Brain microvascular endothelial cell (primary cell): ENCODE measurements around the gene CSMD2.

ENCODE experiments used
- DNase-seq: peaks from one replicate; pipeline ENCODE4 v3.0.0-alpha.2; 2020
- H3K27ac ChIP-seq: fragments of 250-450 bp; sonication (Bioruptor Pico); 2 replicates; pipeline ENCODE4 v1.5.1; 2020; ENCODE audit warnings: mild to moderate bottlenecking, moderate library complexity
- H3K27me3 ChIP-seq: fragments of 250-450 bp; sonication (Bioruptor Pico); replicated peaks from 2 replicates; pipeline ENCODE4 v1.5.1; 2020; ENCODE audit warnings: mild to moderate bottlenecking
- H3K36me3 ChIP-seq: fragments of 250-450 bp; sonication (Bioruptor Pico); replicated peaks from 2 replicates; pipeline ENCODE4 v1.5.1; 2020; ENCODE audit warnings: mild to moderate bottlenecking
- H3K4me3 ChIP-seq: 2 replicates; pipeline ENCODE4 v1.5.1; 2011; ENCODE audit warnings: low read depth, mild to moderate bottlenecking, control low read depth, low read length, moderate library complexity
- in situ Hi-C: cut with HindIII; loops from 2 replicates; pipeline ENCODE4 v1.10.0; 2017; ENCODE audit warnings: low sequenced_read_pairs, low pct_ligation_motif_present
- TF ChIP-seq, protein P1 (sequence below): IDR thresholded peaks from 2 replicates; pipeline ENCODE4 v1.5.1; 2011; ENCODE audit warnings: low read depth, mild to moderate bottlenecking, moderate library complexity, low read length, control low read depth, inconsistent platforms; ENCODE audit errors: missing control alignments

CSMD2 gene

DNA sequence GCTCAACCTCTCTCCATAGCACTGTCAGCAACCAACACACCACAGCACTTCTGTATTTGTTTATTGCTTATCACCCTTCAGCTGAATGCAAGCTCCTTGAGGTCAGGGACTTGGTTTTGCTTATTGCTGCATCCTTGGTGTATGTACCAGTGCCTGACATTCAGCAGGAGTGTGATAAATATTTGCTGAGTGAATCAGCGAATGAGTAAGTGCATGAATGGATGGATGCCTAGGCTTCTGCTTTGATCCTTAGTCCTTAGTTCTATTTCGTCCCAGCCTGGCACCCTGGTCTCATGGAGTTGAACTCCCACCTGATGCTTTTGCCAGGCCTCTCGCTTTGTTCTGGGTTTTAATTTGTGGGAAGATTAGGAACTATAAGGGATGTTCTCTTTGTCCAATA, 604.4 kb downstream of the CSMD2 start:
- no peaks in the 10 kb centered on the region for H3K27me3 ChIP-seq
- no peaks in the 10 kb centered on the region for H3K36me3 ChIP-seq
- in situ Hi-C loops = no loop called here
- no peak for DNase-seq
- H3K4me3 ChIP-seq = no peak overlapping the region
- no peak overlapping the region for H3K27ac ChIP-seq
- TF ChIP-seq, protein P1, sequence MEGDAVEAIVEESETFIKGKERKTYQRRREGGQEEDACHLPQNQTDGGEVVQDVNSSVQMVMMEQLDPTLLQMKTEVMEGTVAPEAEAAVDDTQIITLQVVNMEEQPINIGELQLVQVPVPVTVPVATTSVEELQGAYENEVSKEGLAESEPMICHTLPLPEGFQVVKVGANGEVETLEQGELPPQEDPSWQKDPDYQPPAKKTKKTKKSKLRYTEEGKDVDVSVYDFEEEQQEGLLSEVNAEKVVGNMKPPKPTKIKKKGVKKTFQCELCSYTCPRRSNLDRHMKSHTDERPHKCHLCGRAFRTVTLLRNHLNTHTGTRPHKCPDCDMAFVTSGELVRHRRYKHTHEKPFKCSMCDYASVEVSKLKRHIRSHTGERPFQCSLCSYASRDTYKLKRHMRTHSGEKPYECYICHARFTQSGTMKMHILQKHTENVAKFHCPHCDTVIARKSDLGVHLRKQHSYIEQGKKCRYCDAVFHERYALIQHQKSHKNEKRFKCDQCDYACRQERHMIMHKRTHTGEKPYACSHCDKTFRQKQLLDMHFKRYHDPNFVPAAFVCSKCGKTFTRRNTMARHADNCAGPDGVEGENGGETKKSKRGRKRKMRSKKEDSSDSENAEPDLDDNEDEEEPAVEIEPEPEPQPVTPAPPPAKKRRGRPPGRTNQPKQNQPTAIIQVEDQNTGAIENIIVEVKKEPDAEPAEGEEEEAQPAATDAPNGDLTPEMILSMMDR = no peak

DNA sequence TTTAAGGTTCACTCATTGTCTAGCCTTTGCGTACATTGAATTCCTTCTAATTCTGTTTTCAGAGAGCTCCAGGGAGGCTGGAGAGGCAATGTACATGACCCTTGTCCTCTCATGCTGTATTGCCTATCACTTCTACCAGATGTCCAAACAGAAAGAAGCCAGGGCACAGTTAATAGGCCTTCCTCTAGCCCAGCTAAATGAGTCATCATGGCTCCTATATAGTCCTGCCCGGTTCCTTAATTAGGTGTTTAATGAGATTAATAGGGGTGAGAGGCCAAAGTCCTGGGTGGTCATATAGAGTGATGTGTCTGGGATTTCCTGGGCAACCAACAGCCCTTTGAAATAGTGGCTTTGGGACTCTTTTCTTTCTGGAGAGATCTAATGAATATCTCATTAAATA, 616.3 kb downstream of the CSMD2 start:
- in situ Hi-C loops = no loop called here

DNA sequence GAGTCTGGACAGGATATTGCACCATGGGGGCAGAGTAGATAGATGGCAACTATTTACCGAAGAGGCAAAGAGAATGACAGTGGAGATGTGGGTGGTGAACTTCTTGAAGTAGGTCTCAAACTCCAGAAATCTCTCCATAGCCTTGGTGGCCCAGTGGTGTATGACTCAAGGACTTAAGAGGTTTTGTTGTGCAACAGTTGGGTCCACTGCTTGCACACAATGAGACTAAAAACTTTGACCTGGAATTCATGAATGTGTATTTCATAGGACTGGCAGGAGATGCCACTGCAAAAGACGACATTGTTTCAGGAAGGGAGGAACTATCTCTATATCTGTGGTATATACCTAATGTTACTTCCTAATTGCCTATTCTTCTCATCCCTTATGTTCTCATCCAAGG, 616.7 kb downstream of the CSMD2 start:
- DNase-seq = no peak
- TF ChIP-seq, protein P1 = no peak
- H3K27ac ChIP-seq = no peak overlapping the region
- in situ Hi-C loops = no loop called here
- no peaks in the 10 kb centered on the region for H3K36me3 ChIP-seq
- no peaks in the 10 kb centered on the region for H3K27me3 ChIP-seq
- no peak overlapping the region for H3K4me3 ChIP-seq

More for the DNA sequence above, 616.3 kb downstream of the CSMD2 start:
- TF ChIP-seq, protein P1 = no peak
- Histone ChIP-seq H3K27ac (no peak overlapping the region), H3K27me3 (no peaks in the 10 kb centered on the region), H3K4me3 (no peak overlapping the region), H3K36me3 (no peaks in the 10 kb centered on the region)
- DNase-seq = no peak

DNA sequence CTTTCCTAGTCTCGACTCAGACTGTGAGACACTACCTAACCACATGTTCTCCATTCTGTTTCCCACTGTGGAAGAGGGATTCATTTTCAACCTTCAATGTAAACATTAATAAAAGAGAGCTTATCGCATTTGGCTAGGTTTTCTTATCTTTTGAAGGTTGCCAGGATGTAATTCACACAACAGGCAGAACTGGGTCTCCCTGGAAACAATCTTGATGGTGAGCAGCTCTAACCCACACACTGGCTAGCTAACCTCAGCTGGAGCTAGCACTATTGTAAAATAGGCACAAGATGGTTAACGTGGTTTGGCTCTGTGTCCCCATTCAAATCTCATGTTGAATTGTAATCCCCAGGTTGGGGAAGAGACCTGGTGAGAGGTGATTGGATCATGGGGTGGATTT, 617.5 kb downstream of the CSMD2 start:
- Histone ChIP-seq H3K27me3 (no peaks in the 10 kb centered on the region), H3K27ac (no peak overlapping the region), H3K4me3 (no peak overlapping the region), H3K36me3 (no peaks in the 10 kb centered on the region)
- in situ Hi-C loops = no loop called here
- no peak for DNase-seq
- TF ChIP-seq, protein P1 = no peak

DNA sequence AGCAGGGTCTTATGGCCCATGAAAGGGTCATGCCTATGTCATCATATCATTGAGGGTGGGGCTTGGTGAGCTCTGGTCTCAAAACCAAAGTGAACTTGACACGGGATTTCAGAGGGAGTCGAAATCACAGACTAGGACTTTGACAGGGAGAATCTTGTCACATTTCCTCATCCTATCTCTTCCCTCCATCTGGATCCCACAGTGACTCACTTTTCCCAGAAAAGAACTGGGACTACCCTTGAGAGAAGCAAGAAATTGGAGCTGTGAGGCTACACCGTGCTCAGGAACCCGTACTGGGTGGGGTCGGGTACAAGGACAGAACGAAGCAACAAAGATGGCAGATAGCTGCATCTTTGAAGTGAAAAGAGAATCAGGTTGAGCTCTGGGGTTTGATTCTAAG, 623.1 kb downstream of the CSMD2 start:
- DNase-seq = no peak
- Histone ChIP-seq H3K27ac (no peak overlapping the region), H3K36me3 (no peaks in the 10 kb centered on the region), H3K27me3 (no peaks in the 10 kb centered on the region), H3K4me3 (no peak overlapping the region)
- TF ChIP-seq, protein P1 = no peak
- in situ Hi-C loops = no loop called here

DNA sequence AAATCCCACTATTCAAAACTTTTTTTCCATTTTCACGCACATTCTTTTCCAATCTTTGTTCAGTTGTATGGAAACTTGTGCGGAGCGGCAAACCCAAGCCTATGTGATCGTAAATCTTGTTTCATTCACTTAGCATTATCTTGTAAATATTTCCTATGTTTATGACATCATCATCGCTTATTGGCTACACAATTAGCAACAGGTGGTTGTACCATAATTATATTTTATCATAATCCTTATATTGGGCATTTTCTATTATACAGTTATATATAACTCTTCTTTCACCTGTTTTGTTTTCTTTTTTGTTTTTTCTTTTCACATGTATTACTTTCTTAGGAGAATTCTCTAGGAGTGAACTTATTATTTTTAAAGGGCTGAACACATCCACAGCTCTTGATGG, 627.1 kb downstream of the CSMD2 start:
- Histone ChIP-seq H3K27ac (no peak overlapping the region), H3K36me3 (no peaks in the 10 kb centered on the region), H3K4me3 (no peak overlapping the region), H3K27me3 (no peaks in the 10 kb centered on the region)
- TF ChIP-seq, protein P1 = no peak
- no peak for DNase-seq
- in situ Hi-C loops = no loop called here
